ENCODE data around the gene MAP2K2. TPM values are rescaled to one million over a fixed set of nuclear protein-coding genes. Genes with fewer than 3 reads are reported as not detected.

The MAP2K2 gene
- total and polyA plus RNA-seq, 4 donors, result 40.3 to 72.7 (median 54.1) TPM

- DNase-seq (ENCODE audit: low spot score), result no peak
- peak in 1 of 2 donors; percentile 56 for TF ChIP-seq RXRA (IDR thresholded peaks at IDR 0.05)
- TF ChIP-seq EGR1 (IDR thresholded peaks at IDR 0.05; ENCODE audit: low read depth in 2 of 2), result no peak
- TF ChIP-seq CTCF (IDR thresholded peaks at IDR 0.05; ENCODE audit: low read depth, low read length, missing input control), result no peak
- no peak for TF ChIP-seq TAF1 (conservative IDR thresholded peaks at IDR 0.05)
- TF ChIP-seq ZBTB33 (IDR thresholded peaks at IDR 0.05), result no peak
- no peak for TF ChIP-seq YY1 (IDR thresholded peaks at IDR 0.05)
- TF ChIP-seq MAX (IDR thresholded peaks at IDR 0.05), result no peak
- TF ChIP-seq HNF4A (conservative IDR thresholded peaks at IDR 0.05), result peak; percentile 60 to 62
- TF ChIP-seq ATF3 (IDR thresholded peaks at IDR 0.05), result no peak
- no peak for TF ChIP-seq RAD21 (IDR thresholded peaks at IDR 0.05)
- no peak for TF ChIP-seq REST (IDR thresholded peaks at IDR 0.05)
- peak; percentile 7 for TF ChIP-seq SP1 (IDR thresholded peaks at IDR 0.05)
Measured at GRCh38 chr19:4051175-4052101, 72.5 kb downstream of the MAP2K2 start.

GRCh38 chr19:4049432-4049831 lies 74.5 kb downstream of the MAP2K2 start:
- Histone ChIP-seq H3K27me3 (ENCODE audit: control insufficient read depth in 4 of 4, insufficient read depth in 4 of 4, low read length in 3 of 4) (no peaks in the 10 kb centered on the region), H3K4me3 (ENCODE audit: low read depth in 1 of 3, low read length in 3 of 3) (no peak overlapping the region), H3K36me3 (ENCODE audit: control insufficient read depth in 4 of 4, insufficient read depth in 3 of 4, low read depth in 1 of 4, low read length in 3 of 4) (peaks cover 4 to 28% (median 14%) of the 10 kb centered on the region in 4 donors), H3K9me3 (ENCODE audit: control insufficient read depth in 4 of 4, low read length in 3 of 4) (no peaks in the 10 kb centered on the region), H3K27ac (ENCODE audit: low read depth in 1 of 2, low read length in 2 of 2) (no peak overlapping the region), H3K4me1 (ENCODE audit: control insufficient read depth in 4 of 4, insufficient read depth in 4 of 4, low read length in 3 of 4) (peaks cover 9 to 34% (median 24%) of the 10 kb centered on the region in 4 donors), H3K9ac (ENCODE audit: low read depth in 1 of 2, low read length in 2 of 2) (no peak overlapping the region)
- WGBS, result 60% methylated on average over 15 of the region's 15 CpGs
- DNase-seq (ENCODE audit: low spot score), result no peak
- TF ChIP-seq TAF1 (conservative IDR thresholded peaks at IDR 0.05) (no peak), GABPA (IDR thresholded peaks at IDR 0.05 in 1 of 2, conservative IDR thresholded peaks at IDR 0.05 in 1 of 2) (no peak), REST (IDR thresholded peaks at IDR 0.05) (no peak), JUND (IDR thresholded peaks at IDR 0.05) (no peak), FOXA2 (IDR thresholded peaks at IDR 0.05) (no peak), MAX (IDR thresholded peaks at IDR 0.05) (no peak), HNF4G (IDR thresholded peaks at IDR 0.05) (no peak), RXRA (IDR thresholded peaks at IDR 0.05) (no peak), RAD21 (IDR thresholded peaks at IDR 0.05) (no peak)

More at GRCh38 chr19:4051175-4052101, 72.5 kb downstream of the MAP2K2 start:
- peaks cover 12 to 39% (median 24%) of the 10 kb centered on the region in 4 donors for H3K4me1 ChIP-seq (ENCODE audit: control insufficient read depth in 4 of 4, insufficient read depth in 4 of 4, low read length in 3 of 4)
- peaks cover 4 to 24% (median 17%) of the 10 kb centered on the region in 4 donors for H3K36me3 ChIP-seq (ENCODE audit: control insufficient read depth in 4 of 4, insufficient read depth in 3 of 4, low read depth in 1 of 4, low read length in 3 of 4)
- no peak overlapping the region for H3K9ac ChIP-seq (ENCODE audit: low read depth in 1 of 2, low read length in 2 of 2)
- H3K9me3 ChIP-seq (ENCODE audit: control insufficient read depth in 4 of 4, low read length in 3 of 4), result no peaks in the 10 kb centered on the region
- H3K4me3 ChIP-seq (ENCODE audit: low read depth in 1 of 3, low read length in 3 of 3), result peak overlapping the region in 1 of 3 donors; percentile 37
- no peaks in the 10 kb centered on the region for H3K27me3 ChIP-seq (ENCODE audit: control insufficient read depth in 4 of 4, insufficient read depth in 4 of 4, low read length in 3 of 4)
- H3K27ac ChIP-seq (ENCODE audit: low read depth in 1 of 2, low read length in 2 of 2), result peak overlapping the region; percentile 80 to 87
- 45% methylated on average over 15 of the region's 15 CpGs for WGBS

Data from liver (tissue), 9 donors.